ENCODE data around the gene ENTR1. TPM values are rescaled to one million over a fixed set of nuclear protein-coding genes. Genes with fewer than 3 reads are reported as not detected.

ENTR1 gene
- total RNA-seq, 1 experiment from 2014 or later, result 107 TPM

GRCh38 chr9:136399176-136400037, 11.0 kb downstream of the ENTR1 start:
- no peak for DNase-seq (ENCODE audit: extremely low read depth, low read depth)

- no peak for DNase-seq (ENCODE audit: extremely low read depth, low read depth)
These were observed 12.1 kb downstream of the ENTR1 start for GRCh38 chr9:136398286-136398685.

GRCh38 chr9:136397643-136398042, 12.8 kb downstream of the ENTR1 start:
- no peak for DNase-seq (ENCODE audit: extremely low read depth, low read depth)

- no peak for DNase-seq (ENCODE audit: extremely low read depth, low read depth)
These were observed 14.2 kb downstream of the ENTR1 start for GRCh38 chr9:136396219-136396515.

GRCh38 chr9:136395345-136396218, 14.8 kb downstream of the ENTR1 start:
- no peak for DNase-seq (ENCODE audit: extremely low read depth, low read depth)

GRCh38 chr9:136395020-136395340, 15.4 kb downstream of the ENTR1 start:
- DNase-seq (ENCODE audit: extremely low read depth, low read depth), result no peak

- DNase-seq (ENCODE audit: extremely low read depth, low read depth), result no peak
These were observed 15.9 kb downstream of the ENTR1 start for GRCh38 chr9:136394312-136395019.

GRCh38 chr9:136393531-136393930, 16.9 kb downstream of the ENTR1 start:
- no peak for DNase-seq (ENCODE audit: extremely low read depth, low read depth)

- no peak for DNase-seq (ENCODE audit: extremely low read depth, low read depth)
These were observed 17.6 kb downstream of the ENTR1 start for GRCh38 chr9:136392538-136393449.

GRCh38 chr9:136391737-136392537, 18.5 kb downstream of the ENTR1 start:
- no peak for DNase-seq (ENCODE audit: extremely low read depth, low read depth)

- DNase-seq (ENCODE audit: extremely low read depth, low read depth), result no peak
These were observed 21.0 kb downstream of the ENTR1 start for GRCh38 chr9:136389396-136389795.

- DNase-seq (ENCODE audit: extremely low read depth, low read depth), result no peak
These were observed 23.2 kb downstream of the ENTR1 start for GRCh38 chr9:136387217-136387616.

GRCh38 chr9:136386018-136386417, 24.4 kb downstream of the ENTR1 start:
- no peak for DNase-seq (ENCODE audit: extremely low read depth, low read depth)

- no peak for DNase-seq (ENCODE audit: extremely low read depth, low read depth)
These were observed 25.4 kb downstream of the ENTR1 start for GRCh38 chr9:136385015-136385414.

- DNase-seq (ENCODE audit: extremely low read depth, low read depth), result no peak
These were observed 27.0 kb downstream of the ENTR1 start for GRCh38 chr9:136383436-136383835.

GRCh38 chr9:136381966-136382513, 28.4 kb downstream of the ENTR1 start:
- DNase-seq (ENCODE audit: extremely low read depth, low read depth), result no peak

GRCh38 chr9:136381311-136381710, 29.1 kb downstream of the ENTR1 start:
- DNase-seq (ENCODE audit: extremely low read depth, low read depth), result no peak

- no peak for DNase-seq (ENCODE audit: extremely low read depth, low read depth)
These were observed 30.0 kb downstream of the ENTR1 start for GRCh38 chr9:136380381-136380780.

GRCh38 chr9:136379891-136380290, 30.5 kb downstream of the ENTR1 start:
- no peak for DNase-seq (ENCODE audit: extremely low read depth, low read depth)

Data from NCI-H460 (cell line).